Neural cell (in vitro differentiated cells): ENCODE results near the gene CTCF.

Source experiments
- EP300 ChIP-seq: fragments of 450-650 bp; conservative IDR thresholded peaks from 2 replicates; pipeline ENCODE4 v1.6.1; 2014; ENCODE audit warnings: antibody characterized with exemption, mild to moderate bottlenecking, moderate library complexity; ENCODE audit not compliant: poor library complexity, severe bottlenecking
- SMC3 ChIP-seq: fragments of 450-650 bp; conservative IDR thresholded peaks from 2 replicates; pipeline ENCODE4 v1.6.1; 2014; ENCODE audit warnings: antibody characterized with exemption, mild to moderate bottlenecking, moderate library complexity; ENCODE audit not compliant: poor library complexity
- TF ChIP-seq, protein P1 (sequence below): fragments of 450-650 bp; IDR thresholded peaks from 2 replicates; pipeline ENCODE4 v1.5.1; 2014; ENCODE audit warnings: antibody characterized with exemption, mild to moderate bottlenecking, moderate library complexity; ENCODE audit not compliant: poor library complexity, severe bottlenecking
- TF ChIP-seq, protein P2 (sequence below): IDR thresholded peaks from 2 replicates; pipeline ENCODE4 v1.6.1; 2012; ENCODE audit warnings: borderline replicate concordance

- TF ChIP-seq, protein P1, sequence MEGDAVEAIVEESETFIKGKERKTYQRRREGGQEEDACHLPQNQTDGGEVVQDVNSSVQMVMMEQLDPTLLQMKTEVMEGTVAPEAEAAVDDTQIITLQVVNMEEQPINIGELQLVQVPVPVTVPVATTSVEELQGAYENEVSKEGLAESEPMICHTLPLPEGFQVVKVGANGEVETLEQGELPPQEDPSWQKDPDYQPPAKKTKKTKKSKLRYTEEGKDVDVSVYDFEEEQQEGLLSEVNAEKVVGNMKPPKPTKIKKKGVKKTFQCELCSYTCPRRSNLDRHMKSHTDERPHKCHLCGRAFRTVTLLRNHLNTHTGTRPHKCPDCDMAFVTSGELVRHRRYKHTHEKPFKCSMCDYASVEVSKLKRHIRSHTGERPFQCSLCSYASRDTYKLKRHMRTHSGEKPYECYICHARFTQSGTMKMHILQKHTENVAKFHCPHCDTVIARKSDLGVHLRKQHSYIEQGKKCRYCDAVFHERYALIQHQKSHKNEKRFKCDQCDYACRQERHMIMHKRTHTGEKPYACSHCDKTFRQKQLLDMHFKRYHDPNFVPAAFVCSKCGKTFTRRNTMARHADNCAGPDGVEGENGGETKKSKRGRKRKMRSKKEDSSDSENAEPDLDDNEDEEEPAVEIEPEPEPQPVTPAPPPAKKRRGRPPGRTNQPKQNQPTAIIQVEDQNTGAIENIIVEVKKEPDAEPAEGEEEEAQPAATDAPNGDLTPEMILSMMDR: no peak
- TF ChIP-seq, protein P2, sequence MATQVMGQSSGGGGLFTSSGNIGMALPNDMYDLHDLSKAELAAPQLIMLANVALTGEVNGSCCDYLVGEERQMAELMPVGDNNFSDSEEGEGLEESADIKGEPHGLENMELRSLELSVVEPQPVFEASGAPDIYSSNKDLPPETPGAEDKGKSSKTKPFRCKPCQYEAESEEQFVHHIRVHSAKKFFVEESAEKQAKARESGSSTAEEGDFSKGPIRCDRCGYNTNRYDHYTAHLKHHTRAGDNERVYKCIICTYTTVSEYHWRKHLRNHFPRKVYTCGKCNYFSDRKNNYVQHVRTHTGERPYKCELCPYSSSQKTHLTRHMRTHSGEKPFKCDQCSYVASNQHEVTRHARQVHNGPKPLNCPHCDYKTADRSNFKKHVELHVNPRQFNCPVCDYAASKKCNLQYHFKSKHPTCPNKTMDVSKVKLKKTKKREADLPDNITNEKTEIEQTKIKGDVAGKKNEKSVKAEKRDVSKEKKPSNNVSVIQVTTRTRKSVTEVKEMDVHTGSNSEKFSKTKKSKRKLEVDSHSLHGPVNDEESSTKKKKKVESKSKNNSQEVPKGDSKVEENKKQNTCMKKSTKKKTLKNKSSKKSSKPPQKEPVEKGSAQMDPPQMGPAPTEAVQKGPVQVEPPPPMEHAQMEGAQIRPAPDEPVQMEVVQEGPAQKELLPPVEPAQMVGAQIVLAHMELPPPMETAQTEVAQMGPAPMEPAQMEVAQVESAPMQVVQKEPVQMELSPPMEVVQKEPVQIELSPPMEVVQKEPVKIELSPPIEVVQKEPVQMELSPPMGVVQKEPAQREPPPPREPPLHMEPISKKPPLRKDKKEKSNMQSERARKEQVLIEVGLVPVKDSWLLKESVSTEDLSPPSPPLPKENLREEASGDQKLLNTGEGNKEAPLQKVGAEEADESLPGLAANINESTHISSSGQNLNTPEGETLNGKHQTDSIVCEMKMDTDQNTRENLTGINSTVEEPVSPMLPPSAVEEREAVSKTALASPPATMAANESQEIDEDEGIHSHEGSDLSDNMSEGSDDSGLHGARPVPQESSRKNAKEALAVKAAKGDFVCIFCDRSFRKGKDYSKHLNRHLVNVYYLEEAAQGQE: no peak
- TF ChIP-seq EP300 (no peak), SMC3 (no peak)
Measured at GRCh38 chr16:67544844-67545664, 17.3 kb upstream of the CTCF start.
